ENCODE measurements around the gene TANC1.

DNA sequence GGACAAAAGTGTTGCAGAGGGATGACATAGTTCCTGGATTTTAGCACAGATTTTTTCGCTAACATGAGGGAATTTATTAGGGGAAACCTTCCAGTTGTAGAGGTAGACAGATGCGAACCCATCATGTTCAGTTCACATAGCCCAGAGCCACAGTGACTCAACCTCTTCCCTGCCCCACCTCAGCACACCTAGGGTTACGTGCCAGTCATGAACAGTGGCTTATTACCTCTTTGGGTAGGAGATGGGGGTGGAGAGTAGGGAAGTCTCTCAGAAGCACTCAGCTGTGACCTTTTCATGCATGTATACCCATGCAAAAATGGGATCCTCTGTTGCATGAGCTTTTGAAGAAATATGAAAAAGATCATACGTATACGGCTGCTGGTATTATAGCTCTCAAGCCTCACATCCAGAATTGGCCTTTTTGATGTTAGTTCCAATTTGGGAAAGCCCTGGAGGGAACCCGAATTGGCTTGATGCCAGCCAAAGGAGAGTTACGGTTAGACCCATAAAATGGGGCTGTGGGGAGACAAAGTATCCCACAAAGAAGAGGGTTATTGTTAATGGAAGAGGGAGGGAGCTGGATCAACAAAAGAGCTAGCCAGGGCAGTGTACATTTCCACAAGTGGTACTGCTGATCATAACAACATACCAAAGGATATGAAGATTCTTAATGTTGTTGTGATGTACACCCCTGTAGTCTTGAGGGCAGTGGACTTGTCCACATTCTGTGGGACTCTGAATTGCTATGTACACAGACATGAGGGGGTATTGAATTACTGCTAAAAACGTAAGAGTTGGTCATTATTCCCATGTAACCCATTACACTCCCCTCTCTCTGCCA lies 4.9 kb downstream of the TANC1 start:
- TF ChIP-seq REST (IDR thresholded peaks at IDR 0.05; ENCODE audit: insufficient read depth in 1 of 2, low read depth in 2 of 2, low read length in 2 of 2) (no peak), POLR2AphosphoS5 (IDR thresholded peaks at IDR 0.05; ENCODE audit: low read depth, low read length) (no peak; the same call in 1 of the 2 replicates), TAF1 (IDR thresholded peaks at IDR 0.05; ENCODE audit: borderline replicate concordance, insufficient read depth, low read length) (no peak), SIN3A (IDR thresholded peaks at IDR 0.05; ENCODE audit: borderline replicate concordance, insufficient read depth, low read length) (no peak)

Measured in PFSK-1 (cell line).